GM19023 (cell line): Measurements from ENCODE around the gene CBY2.
A peak's percentile ranks its signal among the peaks of the same experiment; 100 is the strongest.

Source experiments
- ATAC-seq: cut with Tn5 transposase; IDR thresholded peaks from one replicate; pipeline ENCODE4 v1.9.1; 2021; ENCODE audit warnings: mild to moderate bottlenecking, moderate library complexity; ENCODE audit not compliant: unreplicated experiment

The CBY2 gene

GRCh38 chr13:45700971-45701900 is 884 bp upstream of the CBY2 start:
- peak; percentile 65 for ATAC-seq

DNA sequence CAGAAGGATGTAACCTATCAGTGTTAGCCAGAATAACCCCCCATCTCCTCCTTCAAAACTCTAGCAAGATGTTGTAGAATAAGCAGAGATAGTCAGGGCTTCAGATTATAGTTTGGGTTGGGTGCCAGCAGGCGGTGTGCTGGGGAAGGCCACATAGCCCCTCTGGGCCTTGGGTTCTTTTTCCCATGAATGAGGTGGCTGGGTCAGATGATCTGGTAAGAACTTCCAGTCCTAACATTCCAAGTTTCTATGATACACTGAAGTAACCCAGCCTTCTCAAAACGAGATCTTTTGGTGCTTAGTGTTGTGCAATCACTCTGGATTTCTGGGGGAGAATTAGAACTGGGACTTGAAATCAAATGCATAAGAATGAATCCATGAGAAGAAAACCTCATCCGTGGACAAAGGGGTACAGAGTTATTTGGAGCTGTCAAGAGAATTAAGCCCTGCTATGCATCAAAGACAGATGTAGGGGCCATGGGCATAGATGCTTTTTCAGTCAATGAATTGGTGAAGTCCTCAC is 810 bp downstream of the CBY2 start:
- no peak for ATAC-seq

DNA sequence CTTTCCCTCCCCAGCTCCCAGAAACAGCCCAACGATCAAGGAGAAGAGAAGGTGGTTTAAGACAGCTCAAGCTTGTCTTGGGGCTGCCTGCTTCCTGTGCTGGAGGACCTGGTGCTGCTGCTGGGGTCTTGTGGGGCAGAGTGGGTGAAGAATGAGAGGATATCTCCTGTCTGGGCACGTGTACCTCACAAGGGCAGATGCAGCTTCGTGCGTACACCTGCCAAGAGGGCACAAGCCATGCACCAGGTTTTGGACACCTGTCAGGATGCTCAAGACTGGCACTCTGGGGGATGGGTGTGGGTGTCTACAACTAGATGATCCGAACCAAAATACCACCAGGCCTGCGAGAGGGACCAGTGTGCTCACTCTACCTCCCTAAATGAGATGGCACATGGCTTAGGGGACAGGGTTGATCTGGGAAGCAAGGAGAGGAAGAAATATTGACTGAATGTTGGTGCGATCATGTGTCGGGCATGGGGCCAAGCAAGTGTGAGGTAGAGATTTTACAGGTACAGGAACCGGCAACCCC is 2.2 kb downstream of the CBY2 start:
- ATAC-seq = no peak

GRCh38 chr13:45704854-45705695 is 3.0 kb downstream of the CBY2 start:
- no peak for ATAC-seq

DNA sequence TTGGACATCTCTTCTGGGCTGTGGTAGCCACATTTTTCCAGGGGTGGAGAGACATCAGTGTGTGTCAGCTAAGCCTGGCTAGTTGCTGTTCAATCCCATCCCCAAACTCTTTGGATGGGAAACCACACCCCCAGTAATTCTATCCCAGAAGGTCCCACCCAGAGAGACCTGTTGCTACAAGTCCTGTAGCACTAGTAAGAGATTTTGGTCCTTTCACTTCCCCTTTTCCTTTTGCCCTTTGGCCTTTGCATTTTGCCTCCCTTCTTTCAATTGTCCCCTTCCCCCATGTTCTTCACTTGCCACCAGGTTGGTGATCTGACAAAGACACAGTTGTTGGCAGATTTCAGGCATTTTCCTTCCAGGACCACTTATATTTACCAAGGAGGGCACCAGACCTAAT is 3.8 kb downstream of the CBY2 start:
- peak; percentile 35 for ATAC-seq

- ATAC-seq = no peak
Observed at GRCh38 chr13:45707516-45708100, 5.5 kb downstream of the CBY2 start.

DNA sequence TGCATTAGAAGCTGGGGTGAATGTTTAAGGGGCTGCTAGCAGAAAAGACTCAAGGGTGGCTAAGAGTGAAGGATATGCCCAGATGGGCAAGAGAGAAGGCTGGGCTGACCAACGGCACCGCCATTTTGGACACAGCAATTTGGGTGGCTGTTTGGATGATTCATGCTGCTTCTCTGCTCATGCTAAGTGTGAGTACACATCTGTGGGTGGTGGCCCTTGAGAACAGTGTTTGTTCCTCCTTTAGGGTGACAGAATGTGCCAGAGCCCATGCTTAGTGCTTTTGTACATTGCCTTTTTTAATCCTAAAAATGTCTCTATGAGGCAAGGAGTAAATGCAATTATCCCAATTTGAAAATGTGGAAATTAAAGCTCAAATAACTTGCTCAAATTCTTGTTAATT is 9.8 kb downstream of the CBY2 start:
- no peak for ATAC-seq

DNA sequence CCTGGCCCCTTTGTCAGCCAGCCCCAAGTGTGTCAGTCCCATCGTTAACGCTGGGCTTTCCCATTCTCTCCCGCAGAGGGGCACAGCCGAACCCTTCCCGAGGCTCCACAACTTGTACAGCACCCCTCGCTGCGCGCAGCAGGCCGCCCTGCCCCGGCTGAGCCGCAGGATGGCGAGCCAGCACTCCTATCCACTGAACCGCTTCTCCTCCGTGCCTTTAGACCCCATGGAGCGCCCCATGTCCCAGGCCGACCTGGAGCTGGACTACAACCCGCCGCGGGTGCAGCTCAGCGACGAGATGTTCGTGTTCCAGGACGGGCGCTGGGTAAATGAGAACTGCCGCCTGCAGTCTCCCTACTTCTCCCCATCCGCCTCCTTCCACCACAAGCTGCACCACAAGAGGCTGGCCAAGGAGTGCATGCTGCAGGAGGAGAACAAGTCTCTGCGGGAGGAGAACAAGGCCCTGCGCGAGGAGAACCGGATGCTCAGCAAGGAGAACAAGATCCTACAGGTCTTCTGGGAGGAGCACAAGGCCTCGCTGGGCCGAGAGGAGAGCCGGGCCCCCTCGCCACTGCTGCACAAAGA is 11.1 kb downstream of the CBY2 start:
- ATAC-seq = no peak

- no peak for ATAC-seq
Observed at GRCh38 chr13:45713721-45714120, 11.6 kb downstream of the CBY2 start.

- no peak for ATAC-seq
Observed at GRCh38 chr13:45714170-45714569, 12.1 kb downstream of the CBY2 start.

GRCh38 chr13:45715351-45715750 is 13.2 kb downstream of the CBY2 start:
- ATAC-seq = no peak

DNA sequence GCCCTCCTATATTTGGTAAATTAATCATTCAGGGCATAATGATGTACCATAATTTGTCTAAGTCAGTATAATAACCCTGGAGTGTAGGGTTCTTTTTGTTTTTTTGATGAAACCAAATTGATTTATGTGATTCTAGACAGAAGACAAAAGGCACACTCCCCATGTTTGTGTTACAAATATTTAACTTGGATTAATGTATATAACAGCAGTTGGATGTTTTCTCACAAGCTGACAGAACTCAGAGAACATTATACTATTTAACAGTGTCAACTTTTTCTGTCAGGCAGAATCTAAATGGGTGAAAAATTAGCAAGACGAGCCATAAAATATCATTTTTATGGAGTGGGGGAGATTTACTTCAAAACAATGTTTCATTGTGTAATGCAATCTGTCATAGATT is 15.2 kb downstream of the CBY2 start:
- no peak for ATAC-seq

GRCh38 chr13:45718063-45718462 is 15.9 kb downstream of the CBY2 start:
- ATAC-seq = no peak

GRCh38 chr13:45718992-45719391 is 16.9 kb downstream of the CBY2 start:
- no peak for ATAC-seq

DNA sequence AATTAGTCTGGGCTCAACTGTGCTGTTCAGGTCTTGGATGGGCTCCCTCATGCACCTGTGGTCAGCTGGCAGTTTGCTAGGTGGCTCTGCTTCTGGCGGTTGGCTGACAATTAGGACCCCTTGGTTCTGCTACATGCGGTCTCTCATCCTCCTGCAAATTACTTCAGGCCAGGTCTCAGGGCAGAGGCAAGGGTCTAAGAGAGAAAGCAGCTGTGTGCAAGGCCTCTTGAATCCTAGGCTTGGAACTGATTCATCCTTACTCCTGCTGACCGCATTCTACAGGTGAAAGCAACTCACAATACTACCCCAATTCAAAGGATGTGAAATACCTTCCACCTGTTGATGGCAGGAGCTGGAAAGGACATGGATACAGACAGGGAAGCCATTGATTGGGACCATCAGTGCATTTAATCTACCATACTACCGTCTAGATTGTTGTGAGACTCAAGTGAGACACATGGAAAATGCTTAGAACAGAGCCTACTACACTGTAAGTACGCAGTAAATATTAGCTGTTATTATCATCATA is 19.1 kb downstream of the CBY2 start:
- ATAC-seq = no peak

- no peak for ATAC-seq
Observed at GRCh38 chr13:45723798-45724197, 21.7 kb downstream of the CBY2 start.

DNA sequence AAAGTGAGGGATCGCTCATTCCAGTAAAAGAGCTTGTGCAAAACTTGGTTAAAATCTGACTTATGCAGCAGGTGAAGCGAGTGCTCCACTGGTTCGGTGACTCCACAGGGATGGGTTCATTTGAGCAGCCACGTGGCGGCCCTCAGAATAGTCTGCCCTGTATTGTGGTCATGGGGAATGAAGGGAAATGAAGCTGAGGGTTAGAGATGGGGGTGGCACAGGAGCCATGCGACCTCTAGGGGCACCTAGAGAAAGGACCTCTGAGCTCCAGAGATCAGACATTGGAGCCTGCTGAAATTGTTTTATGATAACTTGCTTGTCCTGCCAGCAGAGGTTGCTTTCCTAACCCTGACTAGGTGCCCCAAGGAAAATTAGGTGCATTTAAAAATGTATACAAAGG is 26.6 kb downstream of the CBY2 start:
- ATAC-seq = no peak

DNA sequence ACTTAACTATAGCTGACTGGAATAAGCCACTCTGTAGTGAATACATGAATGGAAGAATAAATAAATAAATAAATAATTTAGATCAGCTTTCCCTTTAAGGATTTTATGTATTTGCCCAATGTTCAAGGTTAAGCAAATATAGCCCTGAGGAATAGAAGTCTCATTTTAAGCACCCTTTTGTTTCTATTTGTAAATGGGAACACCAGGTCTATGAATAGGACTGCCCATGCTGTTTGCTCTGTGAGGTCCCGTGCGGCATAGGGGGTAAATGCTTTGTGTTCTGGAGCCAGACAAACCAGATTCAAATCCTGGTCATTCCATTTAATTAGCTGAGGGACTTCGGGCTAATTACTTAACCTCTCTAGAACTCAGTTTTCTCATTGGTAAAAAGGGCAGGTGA is 29.3 kb downstream of the CBY2 start:
- ATAC-seq = no peak

DNA sequence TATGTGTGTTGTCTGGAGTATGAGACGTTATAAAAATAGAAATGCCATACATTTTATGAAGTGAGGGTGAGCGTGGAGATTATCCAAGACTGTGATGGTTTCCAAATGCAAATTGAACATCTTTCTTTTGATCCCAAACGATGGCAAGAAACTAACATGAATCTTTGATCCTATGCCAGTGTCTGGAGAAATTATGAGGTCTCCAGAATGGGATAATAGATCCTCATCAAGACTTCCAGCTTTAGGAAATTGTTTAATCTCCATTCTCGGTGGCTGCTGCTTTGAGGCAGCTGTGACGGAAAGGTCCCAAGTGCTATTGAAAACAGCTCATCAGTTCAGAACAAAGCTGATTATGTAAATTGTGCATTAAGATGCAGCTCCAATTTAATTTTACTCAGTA is 30.8 kb downstream of the CBY2 start:
- ATAC-seq = no peak

DNA sequence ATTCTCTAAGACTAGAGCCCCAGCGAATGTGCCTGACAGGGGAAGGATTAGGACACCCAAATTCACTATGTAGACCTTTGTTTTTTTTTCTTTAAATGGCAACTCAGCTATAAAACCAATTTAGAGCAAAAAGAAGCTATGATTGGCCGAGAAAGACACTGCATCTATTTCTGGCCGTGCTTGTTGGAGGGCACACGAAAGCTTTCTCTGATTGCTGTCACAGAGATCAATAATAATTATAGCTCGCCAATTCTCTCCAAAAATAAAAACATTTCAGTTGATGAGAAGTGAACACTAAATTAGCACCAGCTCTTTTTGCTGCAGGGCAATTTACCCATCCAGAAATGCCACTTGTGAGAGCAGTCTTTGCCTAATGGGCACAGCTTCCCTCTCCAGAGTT is 31.2 kb downstream of the CBY2 start:
- ATAC-seq = no peak
